ENCODE data around the gene SLC19A1.

The SLC19A1 gene

GRCh38 chr21:45450423-45451090, 91.7 kb downstream of the SLC19A1 start:
- no peak overlapping the region for H3K27ac ChIP-seq (ENCODE audit: low read length)
- H3K27me3 ChIP-seq (ENCODE audit: control insufficient read depth in 1 of 2, insufficient read depth in 2 of 2, low read length in 2 of 2): peaks cover 0 to 3% of the 10 kb centered on the region in 2 donors
- H3K4me3 ChIP-seq (ENCODE audit: low read length in 2 of 2): no peak overlapping the region
- H3K9me3 ChIP-seq (ENCODE audit: control insufficient read depth in 2 of 2, low read length in 2 of 2): peaks cover 0 to 4% of the 10 kb centered on the region in 2 donors
- no peaks in the 10 kb centered on the region for H3K36me3 ChIP-seq (ENCODE audit: control insufficient read depth in 2 of 2, insufficient read depth in 2 of 2, low read length in 2 of 2)
- H3K4me1 ChIP-seq (ENCODE audit: control insufficient read depth, insufficient read depth, low read length): peaks cover 13% of the 10 kb centered on the region
- no peak overlapping the region for H3K9ac ChIP-seq (ENCODE audit: low read length in 2 of 2)

GRCh38 chr21:45449658-45450422, 92.4 kb downstream of the SLC19A1 start:
- no peaks in the 10 kb centered on the region for H3K36me3 ChIP-seq (ENCODE audit: control insufficient read depth in 2 of 2, insufficient read depth in 2 of 2, low read length in 2 of 2)
- H3K9me3 ChIP-seq (ENCODE audit: control insufficient read depth in 2 of 2, low read length in 2 of 2): peaks cover 0 to 4% of the 10 kb centered on the region in 2 donors
- H3K27me3 ChIP-seq (ENCODE audit: control insufficient read depth in 1 of 2, insufficient read depth in 2 of 2, low read length in 2 of 2): peaks cover 0 to 6% of the 10 kb centered on the region in 2 donors
- no peak overlapping the region for H3K27ac ChIP-seq (ENCODE audit: low read length)
- no peak overlapping the region for H3K9ac ChIP-seq (ENCODE audit: low read length in 2 of 2)
- no peak overlapping the region for H3K4me3 ChIP-seq (ENCODE audit: low read length in 2 of 2)
- peaks cover 9% of the 10 kb centered on the region for H3K4me1 ChIP-seq (ENCODE audit: control insufficient read depth, insufficient read depth, low read length)

GRCh38 chr21:45448810-45449657, 93.2 kb downstream of the SLC19A1 start:
- no peak overlapping the region for H3K27ac ChIP-seq (ENCODE audit: low read length)
- H3K27me3 ChIP-seq (ENCODE audit: control insufficient read depth in 1 of 2, insufficient read depth in 2 of 2, low read length in 2 of 2): peaks cover 0 to 6% of the 10 kb centered on the region in 2 donors
- no peaks in the 10 kb centered on the region for H3K36me3 ChIP-seq (ENCODE audit: control insufficient read depth in 2 of 2, insufficient read depth in 2 of 2, low read length in 2 of 2)
- no peak overlapping the region for H3K4me3 ChIP-seq (ENCODE audit: low read length in 2 of 2)
- peaks cover 8% of the 10 kb centered on the region for H3K4me1 ChIP-seq (ENCODE audit: control insufficient read depth, insufficient read depth, low read length)
- peaks cover 0 to 4% of the 10 kb centered on the region in 2 donors for H3K9me3 ChIP-seq (ENCODE audit: control insufficient read depth in 2 of 2, low read length in 2 of 2)
- H3K9ac ChIP-seq (ENCODE audit: low read length in 2 of 2): no peak overlapping the region

- H3K4me3 ChIP-seq (ENCODE audit: low read length in 2 of 2): no peak overlapping the region
- H3K36me3 ChIP-seq (ENCODE audit: control insufficient read depth in 2 of 2, insufficient read depth in 2 of 2, low read length in 2 of 2): no peaks in the 10 kb centered on the region
- peaks cover 0 to 4% of the 10 kb centered on the region in 2 donors for H3K9me3 ChIP-seq (ENCODE audit: control insufficient read depth in 2 of 2, low read length in 2 of 2)
- H3K27ac ChIP-seq (ENCODE audit: low read length): no peak overlapping the region
- H3K4me1 ChIP-seq (ENCODE audit: control insufficient read depth, insufficient read depth, low read length): peaks cover 4% of the 10 kb centered on the region
- no peak overlapping the region for H3K9ac ChIP-seq (ENCODE audit: low read length in 2 of 2)
- peaks cover 0 to 6% of the 10 kb centered on the region in 2 donors for H3K27me3 ChIP-seq (ENCODE audit: control insufficient read depth in 1 of 2, insufficient read depth in 2 of 2, low read length in 2 of 2)
These were observed 93.9 kb downstream of the SLC19A1 start for GRCh38 chr21:45448283-45448809.

Data from stomach smooth muscle (tissue), 2 donors.